ENCODE results near the gene CGB2.
"Not testable (repeated sequence)": the region's sequence is repeated elsewhere in the genome, so short reads cannot be mapped to it uniquely, and the experiment has no call there.

The CGB2 gene

GRCh38 chr19:49038111-49038510, 6.4 kb downstream of the CGB2 start:
- not testable (repeated sequence) for DNase-seq (ENCODE audit: low read depth)

GRCh38 chr19:49038557-49039276, 7.0 kb downstream of the CGB2 start:
- not testable (repeated sequence) for DNase-seq (ENCODE audit: low read depth)

GRCh38 chr19:49039736-49040135, 8.0 kb downstream of the CGB2 start:
- not testable (repeated sequence) for DNase-seq (ENCODE audit: low read depth)

GRCh38 chr19:49042177-49042576, 10.5 kb downstream of the CGB2 start:
- DNase-seq (ENCODE audit: low read depth): no peak

- DNase-seq (ENCODE audit: low read depth): not testable (repeated sequence)
Observed at GRCh38 chr19:49042666-49043065, 11.0 kb downstream of the CGB2 start.

GRCh38 chr19:49043548-49043947, 11.9 kb downstream of the CGB2 start, which contains the start of gene CGB5:
Gene CGB5 (plus strand): TSS chr19:49043848. CDS start chr19:49044210, 362 bp downstream.
- not testable (repeated sequence) for DNase-seq (ENCODE audit: low read depth)

- not testable (repeated sequence) for DNase-seq (ENCODE audit: low read depth)
Observed at GRCh38 chr19:49049011-49049410, 17.3 kb downstream of the CGB2 start, which contains the start of gene CGB8. Gene CGB8 (minus strand): TSS chr19:49049111. CDS start chr19:49048739, 372 bp downstream.

- DNase-seq (ENCODE audit: low read depth): not testable (repeated sequence)
Observed at GRCh38 chr19:49049834-49050233, 18.1 kb downstream of the CGB2 start.

GRCh38 chr19:49050376-49051033, 18.8 kb downstream of the CGB2 start:
- not testable (repeated sequence) for DNase-seq (ENCODE audit: low read depth)

GRCh38 chr19:49056101-49056901, 24.6 kb downstream of the CGB2 start:
- peak; percentile 20 for DNase-seq (ENCODE audit: low read depth)

- not testable (repeated sequence) for DNase-seq (ENCODE audit: low read depth)
Observed at GRCh38 chr19:49056902-49057596, 25.4 kb downstream of the CGB2 start.

- no peak for DNase-seq (ENCODE audit: low read depth)
Observed at GRCh38 chr19:49057636-49058234, 26.0 kb downstream of the CGB2 start, which contains the start of gene CGB7. Gene CGB7 (minus strand): TSS chr19:49057749. CDS start chr19:49055375, 2,374 bp downstream.

- DNase-seq (ENCODE audit: low read depth): no peak
Observed at GRCh38 chr19:49058562-49058961, 26.9 kb downstream of the CGB2 start.

GRCh38 chr19:49059053-49059452, 27.4 kb downstream of the CGB2 start:
- no peak for DNase-seq (ENCODE audit: low read depth)

- DNase-seq (ENCODE audit: low read depth): no peak
Observed at GRCh38 chr19:49061000-49061399, 29.3 kb downstream of the CGB2 start.

GRCh38 chr19:49061445-49061844, 29.8 kb downstream of the CGB2 start:
- DNase-seq (ENCODE audit: low read depth): no peak

GRCh38 chr19:49064029-49064629, 32.4 kb downstream of the CGB2 start:
- DNase-seq (ENCODE audit: low read depth): no peak

- DNase-seq (ENCODE audit: low read depth): no peak
Observed at GRCh38 chr19:49064768-49065611, 33.3 kb downstream of the CGB2 start, which contains the start of gene NTF4. Gene NTF4 (minus strand): TSS chr19:49064818. CDS start chr19:49061997, 2,821 bp downstream.

- DNase-seq (ENCODE audit: low read depth): no peak
Observed at GRCh38 chr19:49065905-49066512, 34.3 kb downstream of the CGB2 start.
